HT-29 (cell line): ENCODE data around the gene PDIA6. TPM values are rescaled to one million over a fixed set of nuclear protein-coding genes. Genes with fewer than 3 reads are reported as not detected.
A peak's percentile ranks its signal among the peaks of the same experiment; 100 is the strongest.

Source experiments
- DNase-seq: peaks from one replicate; pipeline ENCODE4 v3.0.0-alpha.2; 2015; ENCODE audit warnings: low spot score
- total RNA-seq: library from RNA; depleted of rRNA; stranded (reverse); fragments of >200 nt; shearing (Covaris generic); gene quantifications from 2 replicates; pipeline ENCODE4 v1.2.3, GENCODE V29; 2014; rRNA removed

The PDIA6 gene
- total RNA-seq, result 193 and 206 TPM in 2 replicates

GRCh38 chr2:10812362-10813162, at the start of gene PDIA6:
Gene PDIA6 (minus strand): TSS chr2:10812785. CDS start chr2:10812696, 89 bp downstream.
- DNase-seq, result peak; percentile 95

- DNase-seq, result no peak
Observed at GRCh38 chr2:10862330-10862729, 49.7 kb upstream of the PDIA6 start.

GRCh38 chr2:10861765-10862164, 49.2 kb upstream of the PDIA6 start:
- DNase-seq, result no peak

GRCh38 chr2:10860814-10861325, 48.3 kb upstream of the PDIA6 start:
- peak; percentile 61 for DNase-seq

GRCh38 chr2:10860081-10860813, 47.7 kb upstream of the PDIA6 start:
- DNase-seq, result no peak

- DNase-seq, result no peak
Observed at GRCh38 chr2:10859278-10859677, 46.7 kb upstream of the PDIA6 start.

GRCh38 chr2:10848541-10848940, 36.0 kb upstream of the PDIA6 start:
- DNase-seq, result no peak

- DNase-seq, result no peak
Observed at GRCh38 chr2:10847008-10847407, 34.4 kb upstream of the PDIA6 start.

- no peak for DNase-seq
Observed at GRCh38 chr2:10846110-10846861, 33.7 kb upstream of the PDIA6 start.

GRCh38 chr2:10845640-10846039, 33.1 kb upstream of the PDIA6 start:
- no peak for DNase-seq

- DNase-seq, result peak; percentile 78
Observed at GRCh38 chr2:10844097-10844496, 31.5 kb upstream of the PDIA6 start.

GRCh38 chr2:10842506-10842905, 29.9 kb upstream of the PDIA6 start:
- DNase-seq, result no peak

GRCh38 chr2:10841547-10842219, 29.1 kb upstream of the PDIA6 start:
- DNase-seq, result no peak

GRCh38 chr2:10839813-10840212, 27.2 kb upstream of the PDIA6 start:
- DNase-seq, result peak; percentile 26

GRCh38 chr2:10838734-10839133, 26.1 kb upstream of the PDIA6 start:
- DNase-seq, result no peak

GRCh38 chr2:10837298-10838266, 25.0 kb upstream of the PDIA6 start:
- DNase-seq, result no peak

- DNase-seq, result peak; percentile 95
Observed at GRCh38 chr2:10835052-10835970, 22.7 kb upstream of the PDIA6 start.

- DNase-seq, result no peak
Observed at GRCh38 chr2:10834068-10834655, 21.6 kb upstream of the PDIA6 start.

- DNase-seq, result no peak
Observed at GRCh38 chr2:10833021-10833420, 20.4 kb upstream of the PDIA6 start.
